Muscle layer of colon (tissue), 2 donors: Measurements from ENCODE around the gene GTF3C5.

ENCODE experiments used
- H3K27ac ChIP-seq: one replicate; pipeline ENCODE4 v1.7.0; 2013; ENCODE audit warnings: low read depth, mild to moderate bottlenecking, low read length, moderate library complexity
- H3K27me3 ChIP-seq, 2 donors: one replicate each; pipeline ENCODE4 v1.7.0; 2013; ENCODE audit warnings: low read length in 2 of 2, mild to moderate bottlenecking in 2 of 2; ENCODE audit not compliant: insufficient read depth in 2 of 2, control insufficient read depth in 1 of 2
- H3K36me3 ChIP-seq: one replicate; pipeline ENCODE4 v1.7.0; 2013; ENCODE audit warnings: mild to moderate bottlenecking, low read length; ENCODE audit not compliant: insufficient read depth
- H3K4me1 ChIP-seq: one replicate; pipeline ENCODE4 v1.7.0; 2013; ENCODE audit warnings: mild to moderate bottlenecking, low read length; ENCODE audit not compliant: insufficient read depth
- H3K4me3 ChIP-seq, 2 donors: one replicate each; pipeline ENCODE4 v1.7.0; 2013; ENCODE audit warnings: low read length in 2 of 2, low read depth in 1 of 2, mild to moderate bottlenecking in 1 of 2, moderate library complexity in 1 of 2
- H3K9ac ChIP-seq: one replicate; pipeline ENCODE4 v1.7.0; 2013; ENCODE audit warnings: low read length
- H3K9me3 ChIP-seq: one replicate; pipeline ENCODE4 v1.7.0; 2013; ENCODE audit warnings: mild to moderate bottlenecking, low read length
- donor health status: abdominal sarcoma.
- donor health status: Adenocarcinoma of cecum.

GTF3C5 gene

DNA sequence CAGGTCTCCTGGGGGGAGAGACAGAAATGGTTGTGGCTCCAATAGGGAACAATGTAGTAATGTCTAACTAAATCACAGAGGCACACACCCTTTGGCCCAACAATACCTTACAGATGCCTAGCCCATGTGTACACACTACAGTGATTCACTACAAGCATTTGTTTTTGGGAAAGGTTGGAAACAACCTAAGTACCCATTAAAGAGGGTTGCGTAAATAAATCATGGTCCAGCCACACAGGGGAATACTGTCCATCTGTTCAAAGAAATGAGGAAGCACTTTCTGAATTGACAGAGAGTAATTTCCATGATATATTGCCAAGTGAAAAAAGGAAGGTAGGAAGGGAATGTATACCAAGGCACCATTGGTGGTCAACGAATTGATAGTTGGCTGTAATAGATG is 22.0 kb upstream of the GTF3C5 start:
- Histone ChIP-seq H3K27ac (no peak overlapping the region), H3K4me3 (no peak overlapping the region), H3K36me3 (no peaks in the 10 kb centered on the region), H3K9ac (no peak overlapping the region), H3K9me3 (no peaks in the 10 kb centered on the region), H3K4me1 (no peaks in the 10 kb centered on the region), H3K27me3 (peaks cover 0 to 13% of the 10 kb centered on the region in 2 donors)

DNA sequence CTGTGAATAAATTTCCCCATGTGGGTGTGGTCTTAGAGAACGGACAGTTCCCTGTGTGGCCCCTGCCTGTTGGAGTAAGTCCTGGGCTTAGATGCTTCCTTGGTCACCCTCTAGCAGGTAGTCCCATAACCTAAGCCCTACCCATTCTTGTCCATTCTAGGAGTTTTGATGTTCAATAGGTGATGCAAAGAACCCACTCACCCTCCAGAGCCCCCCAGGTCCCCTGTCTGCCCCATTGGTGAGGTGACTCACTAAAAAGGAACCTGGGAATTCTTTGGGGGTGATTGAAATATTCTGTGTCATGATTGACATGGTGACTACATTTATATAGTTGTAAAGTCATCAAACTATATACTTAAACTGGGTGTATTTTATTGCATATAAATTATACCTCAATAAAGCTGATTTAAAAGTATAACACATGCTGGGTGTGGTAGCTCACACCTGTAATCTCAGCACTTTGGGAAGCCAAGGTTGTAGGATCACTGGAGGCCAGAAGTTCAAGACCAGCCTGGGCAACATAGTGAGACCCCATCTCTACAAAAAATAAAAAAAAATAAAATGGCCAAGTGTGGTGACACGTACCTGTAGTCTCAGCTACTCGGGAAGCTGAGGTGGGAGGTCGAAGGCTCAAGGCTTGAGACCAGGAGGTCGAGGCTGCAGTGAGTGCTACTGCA is 20.8 kb upstream of the GTF3C5 start:
- peaks cover 0 to 8% of the 10 kb centered on the region in 2 donors for H3K27me3 ChIP-seq
- no peaks in the 10 kb centered on the region for H3K36me3 ChIP-seq
- H3K9ac ChIP-seq = no peak overlapping the region
- H3K9me3 ChIP-seq = no peaks in the 10 kb centered on the region
- H3K27ac ChIP-seq = no peak overlapping the region
- no peaks in the 10 kb centered on the region for H3K4me1 ChIP-seq
- no peak overlapping the region for H3K4me3 ChIP-seq

DNA sequence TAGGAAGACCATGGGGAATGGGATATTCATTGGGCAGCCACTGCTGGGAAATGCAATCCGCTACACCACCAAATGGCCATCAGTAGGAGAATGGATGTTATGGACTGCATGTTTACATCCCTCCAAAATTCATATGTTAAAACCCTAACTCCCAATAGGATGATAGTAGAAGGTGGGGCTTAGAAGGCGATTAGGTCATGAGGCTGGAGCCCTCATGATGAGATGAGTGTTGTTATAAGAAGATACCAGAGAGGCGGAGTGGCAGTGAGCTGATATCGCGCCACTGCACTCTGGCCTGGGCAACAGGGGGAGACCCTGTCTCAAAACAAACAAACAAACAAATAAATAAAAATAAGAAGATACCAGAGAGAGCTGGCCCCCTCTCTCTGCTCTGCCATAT is 16.1 kb upstream of the GTF3C5 start:
- no peaks in the 10 kb centered on the region for H3K9me3 ChIP-seq
- H3K27me3 ChIP-seq = no peaks in the 10 kb centered on the region
- H3K4me3 ChIP-seq = no peak overlapping the region
- no peak overlapping the region for H3K9ac ChIP-seq
- H3K36me3 ChIP-seq = no peaks in the 10 kb centered on the region
- H3K27ac ChIP-seq = no peak overlapping the region
- H3K4me1 ChIP-seq = no peaks in the 10 kb centered on the region

DNA sequence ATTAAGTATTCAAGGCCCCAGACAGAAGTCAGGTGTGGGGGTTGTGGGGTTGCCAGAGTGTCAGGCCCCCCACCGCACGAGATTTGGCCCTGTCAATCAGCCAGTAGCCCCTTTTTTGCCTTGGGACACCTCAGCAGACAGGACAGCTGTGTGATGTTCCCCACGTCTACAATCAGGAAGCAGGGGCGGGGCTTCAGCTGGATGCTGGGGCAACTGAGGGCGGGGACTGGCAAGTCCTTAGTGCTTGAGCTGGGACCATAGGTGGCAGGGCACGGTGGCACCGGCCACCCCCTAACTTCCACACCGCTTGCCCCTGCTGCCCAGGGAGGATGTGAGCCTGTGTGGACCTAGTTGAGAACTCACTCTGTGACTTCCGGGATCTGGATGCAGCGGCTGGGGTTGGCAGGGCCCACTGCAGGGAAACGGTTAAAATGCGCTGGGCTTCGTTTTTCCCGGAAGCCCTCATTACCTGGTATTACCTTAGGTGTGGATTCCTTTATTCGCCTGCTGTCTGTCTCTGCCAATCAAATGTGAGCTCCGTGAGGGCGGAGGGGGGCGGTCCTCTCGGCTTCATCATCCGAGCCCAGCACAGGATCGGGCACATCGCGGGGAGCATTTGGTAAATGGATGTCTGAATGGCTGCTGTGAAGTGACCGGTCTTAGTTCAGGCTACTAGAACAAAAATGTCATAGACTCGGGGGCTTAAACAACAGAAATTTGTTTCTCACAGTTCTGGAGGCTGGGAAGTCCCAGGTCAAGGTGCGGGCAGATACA is 7.5 kb upstream of the GTF3C5 start:
- H3K27me3 ChIP-seq = no peaks in the 10 kb centered on the region
- H3K9ac ChIP-seq = no peak overlapping the region
- H3K36me3 ChIP-seq = no peaks in the 10 kb centered on the region
- H3K27ac ChIP-seq = no peak overlapping the region
- H3K4me1 ChIP-seq = peaks cover 3% of the 10 kb centered on the region
- no peaks in the 10 kb centered on the region for H3K9me3 ChIP-seq
- no peak overlapping the region for H3K4me3 ChIP-seq

DNA sequence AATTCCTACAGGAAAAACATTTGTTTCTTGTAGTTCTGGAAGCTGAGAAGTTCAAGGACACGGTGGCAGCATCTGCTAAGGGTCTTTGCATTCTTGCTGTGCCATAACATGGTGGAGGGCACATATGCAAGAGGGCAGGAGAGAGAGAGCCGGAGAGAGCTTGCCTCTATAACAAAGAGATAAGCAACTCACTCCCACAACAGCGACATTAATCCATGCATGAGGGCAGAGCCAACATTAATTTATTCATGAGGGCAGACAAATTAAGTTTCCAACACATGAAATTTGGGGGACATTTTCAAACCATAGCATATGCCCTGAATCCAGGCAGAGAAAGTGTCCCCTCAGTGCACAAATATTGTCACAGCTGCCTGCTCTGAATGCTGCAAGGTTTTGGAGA is 4.4 kb upstream of the GTF3C5 start:
- H3K36me3 ChIP-seq = no peaks in the 10 kb centered on the region
- no peak overlapping the region for H3K4me3 ChIP-seq
- no peaks in the 10 kb centered on the region for H3K27me3 ChIP-seq
- H3K27ac ChIP-seq = no peak overlapping the region
- no peaks in the 10 kb centered on the region for H3K9me3 ChIP-seq
- peaks cover 14% of the 10 kb centered on the region for H3K4me1 ChIP-seq
- no peak overlapping the region for H3K9ac ChIP-seq

DNA sequence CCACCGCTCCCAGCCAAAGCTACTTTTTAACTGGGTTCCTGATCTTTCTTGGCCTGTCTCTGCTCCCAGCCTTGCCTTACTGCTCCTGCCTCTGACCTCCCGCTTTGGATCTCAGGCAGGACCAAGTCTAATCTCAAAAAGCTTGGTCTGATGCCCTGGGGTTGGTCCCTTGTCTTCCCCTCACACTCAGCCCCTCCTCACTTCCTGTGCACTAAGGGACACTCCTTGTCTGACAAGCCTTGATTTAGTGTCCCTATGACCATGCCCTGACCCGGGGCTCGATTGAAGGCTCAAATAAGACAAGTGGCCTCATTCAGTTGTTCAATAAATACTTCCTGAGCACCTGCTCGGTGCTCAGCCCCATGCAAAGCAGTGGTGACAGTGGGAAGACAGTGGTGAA is 3.7 kb upstream of the GTF3C5 start:
- H3K9ac ChIP-seq = no peak overlapping the region
- no peaks in the 10 kb centered on the region for H3K36me3 ChIP-seq
- no peak overlapping the region for H3K4me3 ChIP-seq
- H3K4me1 ChIP-seq = peaks cover 19% of the 10 kb centered on the region
- no peaks in the 10 kb centered on the region for H3K27me3 ChIP-seq
- no peaks in the 10 kb centered on the region for H3K9me3 ChIP-seq
- no peak overlapping the region for H3K27ac ChIP-seq

DNA sequence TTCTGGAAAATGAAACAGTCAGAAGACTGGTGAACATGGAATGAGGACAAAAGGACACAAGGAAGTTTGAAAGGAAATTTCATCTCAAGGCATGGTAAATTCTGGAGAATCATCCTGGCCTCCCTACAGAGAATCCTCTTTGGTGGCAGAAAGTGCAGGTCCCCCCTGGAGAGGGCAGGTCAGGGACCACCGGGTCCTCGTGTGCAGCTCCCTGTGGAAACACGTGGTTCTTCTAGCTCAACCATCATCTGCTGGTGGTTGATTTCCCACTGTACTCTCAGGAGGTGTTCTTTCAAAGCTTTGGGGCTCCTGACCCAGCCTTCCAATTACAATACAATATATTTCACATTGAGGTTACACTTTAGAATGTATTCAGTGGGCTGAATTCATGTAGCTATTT is 2.6 kb upstream of the GTF3C5 start:
- H3K27me3 ChIP-seq = no peaks in the 10 kb centered on the region
- no peaks in the 10 kb centered on the region for H3K9me3 ChIP-seq
- H3K4me1 ChIP-seq = peaks cover 27% of the 10 kb centered on the region
- no peak overlapping the region for H3K27ac ChIP-seq
- no peak overlapping the region for H3K4me3 ChIP-seq
- peaks cover 4% of the 10 kb centered on the region for H3K36me3 ChIP-seq
- no peak overlapping the region for H3K9ac ChIP-seq

DNA sequence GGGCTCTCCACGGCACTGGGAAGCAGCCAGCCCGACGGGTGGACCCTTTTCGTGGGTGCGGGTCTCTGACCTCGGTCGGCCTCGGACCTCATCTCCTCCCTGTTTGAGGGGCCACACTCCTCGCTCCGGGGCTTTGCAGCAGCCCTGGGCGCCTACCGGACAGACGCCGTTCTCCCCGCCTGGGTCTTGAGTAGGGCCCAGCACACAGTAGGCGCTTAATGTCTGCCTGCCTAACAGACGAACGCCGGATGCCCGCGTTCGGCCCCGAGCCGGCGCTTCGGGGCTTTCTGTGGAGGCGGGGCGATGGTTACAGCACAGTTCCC is 842 bp upstream of the GTF3C5 start:
- Histone ChIP-seq H3K27ac (peak overlapping the region; percentile 84), H3K4me3 (peak overlapping the region; percentile 78 to 98), H3K9ac (peak overlapping the region; percentile 95), H3K9me3 (no peaks in the 10 kb centered on the region), H3K27me3 (no peaks in the 10 kb centered on the region), H3K4me1 (peaks cover 35% of the 10 kb centered on the region), H3K36me3 (peaks cover 7% of the 10 kb centered on the region)

DNA sequence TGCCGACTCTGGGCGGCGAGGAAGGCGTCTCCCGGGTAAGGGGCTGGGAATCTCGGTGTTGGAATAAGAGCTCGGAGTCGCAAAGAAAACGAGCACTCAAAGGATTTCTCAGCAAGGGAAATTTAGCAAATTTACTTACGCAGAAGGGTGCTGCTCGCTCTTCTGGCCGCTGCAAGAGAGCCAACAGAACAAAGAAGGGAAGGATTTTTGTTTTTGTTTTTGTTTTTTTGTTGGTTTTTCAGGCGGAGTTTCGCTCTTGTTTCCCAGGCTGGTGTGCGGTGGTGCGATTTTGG is 279 bp downstream of the GTF3C5 start:
- Histone ChIP-seq H3K36me3 (peaks cover 7% of the 10 kb centered on the region), H3K4me1 (peaks cover 35% of the 10 kb centered on the region), H3K27ac (peak overlapping the region; percentile 93), H3K4me3 (peak overlapping the region; percentile 98 to 99), H3K9ac (peak overlapping the region; percentile 71), H3K9me3 (no peaks in the 10 kb centered on the region), H3K27me3 (no peaks in the 10 kb centered on the region)

DNA sequence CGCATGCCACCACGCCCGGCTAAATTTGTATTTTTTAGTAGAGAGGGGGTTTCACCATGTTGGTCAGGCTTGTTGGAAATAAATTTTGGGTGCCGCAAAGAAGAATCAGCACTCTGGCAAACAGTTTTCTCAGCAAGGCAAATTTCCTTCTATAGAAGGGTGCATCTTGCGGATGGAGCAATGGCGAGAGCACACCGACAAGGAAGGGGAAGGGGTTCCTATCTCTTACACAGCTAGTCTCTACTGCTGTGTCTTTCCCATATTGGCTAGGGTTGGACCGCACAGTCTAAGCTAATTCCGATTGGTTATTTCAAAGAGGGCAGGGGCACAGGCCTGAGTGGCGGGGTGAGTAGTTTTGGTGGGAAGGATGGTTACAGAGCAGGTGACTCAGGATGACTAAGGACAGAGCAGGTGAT is 707 bp downstream of the GTF3C5 start:
- Histone ChIP-seq H3K4me1 (peaks cover 35% of the 10 kb centered on the region), H3K9ac (peak overlapping the region; percentile 71), H3K9me3 (no peaks in the 10 kb centered on the region), H3K27ac (peak overlapping the region; percentile 93), H3K27me3 (no peaks in the 10 kb centered on the region), H3K36me3 (peaks cover 7% of the 10 kb centered on the region), H3K4me3 (peak overlapping the region; percentile 98 to 99)

DNA sequence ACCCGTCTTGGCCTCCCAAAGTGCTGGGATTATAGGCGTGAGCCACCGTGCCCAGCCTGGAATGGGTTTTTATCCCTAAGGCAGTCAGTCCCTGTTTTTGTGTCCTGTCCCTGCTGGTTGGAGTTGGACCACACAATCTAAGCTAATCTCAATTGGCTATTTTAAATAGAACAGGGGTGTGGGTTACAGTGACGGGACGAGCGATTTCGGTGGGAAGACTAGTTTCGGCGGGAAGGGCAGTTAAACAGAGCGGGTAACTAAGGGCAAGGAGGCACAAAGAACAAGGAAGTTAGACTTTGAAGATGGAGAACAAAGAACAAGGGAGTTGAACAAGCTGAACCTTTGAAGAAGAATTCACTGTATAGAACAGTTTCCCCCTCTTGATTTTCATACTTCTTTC is 1.4 kb downstream of the GTF3C5 start:
- Histone ChIP-seq H3K36me3 (peaks cover 7% of the 10 kb centered on the region), H3K9ac (no peak overlapping the region), H3K27me3 (no peaks in the 10 kb centered on the region), H3K4me1 (peaks cover 35% of the 10 kb centered on the region), H3K9me3 (no peaks in the 10 kb centered on the region), H3K4me3 (no peak overlapping the region), H3K27ac (no peak overlapping the region)

DNA sequence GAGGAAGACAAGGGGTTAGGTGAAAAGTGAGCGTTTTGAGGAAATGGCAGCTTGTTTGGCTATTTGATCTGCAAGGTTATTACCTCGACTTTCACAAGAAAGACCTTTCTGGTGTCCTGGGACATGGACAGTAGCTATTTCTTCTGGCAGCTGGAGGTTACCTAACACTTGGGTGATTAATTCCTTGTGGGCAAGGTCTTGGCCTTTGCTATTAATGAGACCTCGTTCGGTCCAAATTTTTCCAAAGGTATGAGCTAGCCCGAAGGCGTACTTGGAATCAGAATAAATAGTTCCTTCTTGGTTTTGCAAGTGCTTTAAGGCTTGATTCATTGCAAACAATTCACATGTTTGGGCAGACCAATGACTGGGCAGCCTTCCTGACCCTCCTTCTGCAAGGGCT is 4.9 kb downstream of the GTF3C5 start:
- no peak overlapping the region for H3K27ac ChIP-seq
- no peak overlapping the region for H3K9ac ChIP-seq
- H3K4me3 ChIP-seq = no peak overlapping the region
- peaks cover 7% of the 10 kb centered on the region for H3K36me3 ChIP-seq
- no peaks in the 10 kb centered on the region for H3K9me3 ChIP-seq
- H3K27me3 ChIP-seq = no peaks in the 10 kb centered on the region
- H3K4me1 ChIP-seq = peaks cover 27% of the 10 kb centered on the region
